Cardiac fibroblast (primary cell): ENCODE results near the gene ANGPTL1.
A peak's percentile ranks its signal among the peaks of the same experiment; 100 is the strongest.

Source experiments
- DNase-seq, 2 donors: peaks; one replicate each; pipeline versions ENCODE4 v3.0.0 to v3.0.0-alpha.2; 2010; ENCODE audit warnings: low read depth in 2 of 2
- H3K4me3 ChIP-seq, 2 donors: replicated peaks in 1 of 2; 1 replicate in 1 of 2; 2 replicates in 1 of 2; pipeline ENCODE4 v1.5.1; 2011; ENCODE audit warnings: low read depth in 2 of 2, low read length in 2 of 2, mild to moderate bottlenecking in 2 of 2, moderate library complexity in 1 of 2
- CTCF ChIP-seq: IDR thresholded peaks from one replicate; pipeline ENCODE4 v1.5.1; 2011; ENCODE audit warnings: low read depth, mild to moderate bottlenecking, low read length, inconsistent platforms

Gene ANGPTL1

GRCh38 chr1:178870944-178871343 is at the start of gene ANGPTL1:
Gene ANGPTL1 (minus strand): TSS chr1:178871077. CDS start chr1:178865776, 5,301 bp downstream.
- TF ChIP-seq CTCF, result no peak
- peak; percentile 26 to 39 for DNase-seq
- H3K4me3 ChIP-seq, result no peak within 1 kb of the TSS

- H3K4me3 ChIP-seq, result no peak overlapping the region
- no peak for TF ChIP-seq CTCF
- no peak for DNase-seq
Measured at GRCh38 chr1:178919581-178919980, 48.7 kb upstream of the ANGPTL1 start.

GRCh38 chr1:178918955-178919354 is 48.1 kb upstream of the ANGPTL1 start:
- DNase-seq, result no peak
- TF ChIP-seq CTCF, result no peak
- no peak overlapping the region for H3K4me3 ChIP-seq

- DNase-seq, result no peak
- TF ChIP-seq CTCF, result no peak
Measured at GRCh38 chr1:178918308-178918707, 47.4 kb upstream of the ANGPTL1 start.

GRCh38 chr1:178916448-178917174 is 45.7 kb upstream of the ANGPTL1 start:
- DNase-seq, result peak in 1 of 2 donors; percentile 29
- TF ChIP-seq CTCF, result no peak
- no peak overlapping the region for H3K4me3 ChIP-seq

More at GRCh38 chr1:178918308-178918707, 47.4 kb upstream of the ANGPTL1 start:
- H3K4me3 ChIP-seq, result no peak overlapping the region

GRCh38 chr1:178912597-178912996 is 41.7 kb upstream of the ANGPTL1 start:
- no peak overlapping the region for H3K4me3 ChIP-seq
- TF ChIP-seq CTCF, result no peak
- DNase-seq, result no peak

GRCh38 chr1:178910023-178910422 is 39.1 kb upstream of the ANGPTL1 start:
- no peak overlapping the region for H3K4me3 ChIP-seq
- TF ChIP-seq CTCF, result no peak
- DNase-seq, result no peak
